MM.1S (cell line): ENCODE results near the gene WEE1.

Source experiments
- CTCF ChIP-seq: fragments of 300-600 bp; sonication (generic); IDR thresholded peaks from 2 replicates; pipeline ENCODE4 v1.5.1; 2016; ENCODE audit warnings: antibody characterized with exemption, low read length, mixed read lengths
- EZH2 ChIP-seq: fragments of 300-600 bp; sonication (generic); optimal IDR thresholded peaks from 2 replicates; pipeline ENCODE3; 2017; ENCODE audit warnings: low read depth, mild to moderate bottlenecking, antibody characterized with exemption, low read length, mixed read lengths

GRCh38 chr11:9629064-9629463, 55.6 kb downstream of the WEE1 start:
- TF ChIP-seq EZH2 (no peak), CTCF (no peak)
